HAP-1 (cell line): ENCODE results near the gene QKI.
"Not testable (repeated sequence)": the region's sequence is repeated elsewhere in the genome, so short reads cannot be mapped to it uniquely, and the experiment has no call there.

Experiments used
- DNase-seq, 2 experiments: peaks; one replicate each; pipeline ENCODE4 v3.0.0-alpha.2; 2016 to 2020; ENCODE audit warnings: low spot score in 2 of 2
- H3K27me3 ChIP-seq: fragments of 250-450 bp; sonication (Bioruptor Pico); 2 replicates; pipeline ENCODE4 v1.5.1; 2020; ENCODE audit warnings: low read depth, mild to moderate bottlenecking, moderate library complexity
- H3K36me3 ChIP-seq: fragments of 250-450 bp; sonication (Bioruptor Pico); replicated peaks from 2 replicates; pipeline ENCODE4 v1.5.1; 2020; ENCODE audit warnings: mild to moderate bottlenecking
- H3K4me1 ChIP-seq: fragments of 250-450 bp; sonication (Bioruptor Pico); 2 replicates; pipeline ENCODE4 v1.5.1; 2020; ENCODE audit warnings: mild to moderate bottlenecking
- H3K4me3 ChIP-seq: fragments of 250-450 bp; sonication (Bioruptor Pico); 2 replicates; pipeline ENCODE4 v1.5.1; 2020; ENCODE audit warnings: mild to moderate bottlenecking, moderate library complexity
- H3K9me3 ChIP-seq: fragments of 250-450 bp; sonication (Bioruptor Pico); 2 replicates; pipeline ENCODE4 v1.5.1; 2020; ENCODE audit warnings: mild to moderate bottlenecking, moderate library complexity
- in situ Hi-C: fragments of 300-500 bp; cut with MboI; formaldehyde crosslinking; loops from 3 replicates; pipeline ENCODE4 v1.14.3; 2020; ENCODE audit warnings: low sequenced_read_pairs, inconsistent platforms, mixed read lengths

QKI gene

DNA sequence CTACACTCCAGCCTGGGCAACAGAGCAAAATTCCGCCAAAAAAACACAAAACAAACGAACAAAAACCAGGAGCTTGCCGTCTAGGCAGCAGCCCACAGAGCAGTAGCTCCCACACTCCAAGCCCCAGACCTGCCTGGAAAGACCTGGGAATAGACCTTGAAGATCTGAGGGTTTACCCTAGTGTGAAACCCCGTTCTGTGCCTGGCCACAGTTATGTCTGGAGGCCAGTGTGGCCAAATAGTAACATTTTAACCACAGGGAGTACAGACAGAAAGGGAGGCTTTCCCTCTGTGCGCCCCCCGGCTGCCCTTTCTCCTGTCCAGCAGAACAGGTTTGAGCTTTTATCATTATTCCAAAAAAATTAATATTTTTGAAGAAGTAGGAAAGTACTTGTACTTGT lies 172.4 kb downstream of the QKI start:
- in situ Hi-C loops, result no loop called here
- Histone ChIP-seq H3K36me3 (no peaks in the 10 kb centered on the region), H3K4me1 (no peaks in the 10 kb centered on the region), H3K27me3 (no peaks in the 10 kb centered on the region), H3K9me3 (no peaks in the 10 kb centered on the region), H3K4me3 (no peak overlapping the region)
- no peak for DNase-seq

DNA sequence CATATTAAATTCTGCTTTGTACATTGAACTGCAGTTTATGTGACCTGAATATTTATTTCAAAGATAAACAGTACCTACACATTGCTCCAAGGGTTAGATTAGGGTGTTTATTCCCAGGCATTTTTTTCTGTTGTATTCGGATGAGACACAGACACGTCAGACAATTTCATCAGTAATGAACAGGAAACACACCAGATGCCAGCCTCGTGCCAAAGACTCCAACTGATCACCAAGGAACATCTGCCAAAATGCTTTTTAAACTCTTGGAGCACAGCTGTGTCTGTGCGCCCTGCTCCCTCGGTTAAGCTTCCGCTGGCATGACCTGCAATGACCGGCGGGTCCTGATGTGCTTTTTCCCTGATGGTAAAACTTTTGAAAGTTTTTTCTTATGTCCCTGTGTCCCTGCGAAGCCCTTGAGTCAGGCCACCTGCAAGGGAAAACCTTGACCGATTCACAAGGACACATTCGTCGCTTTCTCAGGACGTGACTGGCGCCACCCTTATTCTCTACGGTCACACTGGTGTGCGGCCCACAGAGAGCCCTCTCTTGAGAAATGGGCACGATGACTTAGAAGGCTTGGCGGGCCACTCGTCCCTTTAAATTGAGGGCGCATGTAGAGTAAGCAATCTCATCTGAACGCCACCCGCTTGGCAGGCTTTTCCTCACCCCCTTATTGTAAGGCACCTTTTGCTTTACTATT lies 173.9 kb downstream of the QKI start:
- Histone ChIP-seq H3K36me3 (no peaks in the 10 kb centered on the region), H3K4me1 (no peaks in the 10 kb centered on the region), H3K4me3 (no peak overlapping the region), H3K9me3 (peaks cover 3% of the 10 kb centered on the region; the same call in 1 of the 2 replicates), H3K27me3 (no peaks in the 10 kb centered on the region)
- in situ Hi-C loops, result no loop called here
- no peak for DNase-seq

DNA sequence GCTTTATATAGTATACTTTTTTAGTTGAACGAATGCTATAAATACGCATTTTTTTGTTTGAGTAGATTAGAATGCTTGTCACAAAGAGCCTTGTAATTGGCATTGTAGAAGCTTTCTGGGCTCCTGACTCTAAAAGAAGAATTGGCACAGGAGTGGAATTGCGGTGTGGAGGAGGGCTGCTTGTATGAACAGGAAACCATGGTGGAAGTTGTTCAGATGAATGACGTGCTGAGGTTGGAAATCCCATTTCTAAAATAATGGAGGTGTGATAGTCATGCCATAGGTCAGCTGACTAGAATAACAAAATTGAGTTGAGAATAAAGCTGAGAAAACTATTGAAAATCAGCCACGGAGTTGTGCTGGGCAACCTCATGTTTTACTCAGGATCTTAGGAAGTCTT lies 174.9 kb downstream of the QKI start:
- H3K4me3 ChIP-seq, result no peak overlapping the region
- DNase-seq, result no peak
- no peaks in the 10 kb centered on the region for H3K4me1 ChIP-seq
- H3K27me3 ChIP-seq, result no peaks in the 10 kb centered on the region
- H3K36me3 ChIP-seq, result no peaks in the 10 kb centered on the region
- in situ Hi-C loops, result no loop called here
- H3K9me3 ChIP-seq, result peaks cover 3% of the 10 kb centered on the region; the same call in 1 of the 2 replicates

DNA sequence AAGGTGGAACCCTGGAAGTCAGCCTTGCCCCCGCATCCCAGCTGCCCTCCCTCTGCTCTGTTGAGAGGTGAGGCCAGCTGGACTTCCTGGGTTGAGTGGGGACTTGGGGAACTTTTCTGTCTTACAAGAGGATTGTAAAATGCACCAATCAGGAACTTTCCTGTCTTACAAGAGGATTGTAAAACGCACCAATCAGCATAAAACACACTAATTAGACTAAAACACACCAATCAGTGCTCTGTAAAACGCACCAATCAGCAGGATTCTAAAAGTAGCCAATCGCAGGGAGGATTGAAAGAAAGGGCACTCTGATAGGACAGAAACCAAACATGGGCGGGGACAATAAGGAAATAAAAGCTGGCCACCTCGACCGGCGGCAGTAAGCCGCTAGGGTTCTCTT lies 175.6 kb downstream of the QKI start:
- H3K4me3 ChIP-seq, in situ Hi-C loops, H3K36me3 ChIP-seq, H3K4me1 ChIP-seq, DNase-seq, H3K27me3 ChIP-seq, H3K9me3 ChIP-seq: not testable (repeated sequence)

DNA sequence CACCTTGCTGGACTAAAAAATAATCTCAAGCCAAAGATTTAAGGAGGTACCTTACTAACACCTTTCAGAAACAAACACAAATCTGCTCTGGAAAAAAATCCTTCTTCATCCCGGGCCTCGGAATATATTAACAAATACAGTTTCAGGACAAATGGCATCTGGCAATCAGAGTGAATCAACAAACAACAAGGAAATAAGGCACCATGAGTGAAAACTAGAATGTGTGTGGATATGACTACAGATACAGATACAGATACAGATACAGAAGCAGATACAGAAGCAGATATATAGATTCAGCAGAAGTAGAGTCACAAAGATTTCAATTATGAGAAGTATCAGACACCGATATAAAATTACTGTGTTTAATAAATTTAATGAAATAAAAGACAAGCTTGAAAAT lies 178.4 kb downstream of the QKI start:
- Histone ChIP-seq H3K27me3 (no peaks in the 10 kb centered on the region), H3K36me3 (no peaks in the 10 kb centered on the region), H3K4me1 (no peaks in the 10 kb centered on the region), H3K9me3 (peaks cover 3% of the 10 kb centered on the region; the same call in 1 of the 2 replicates), H3K4me3 (no peak overlapping the region)
- no peak for DNase-seq
- in situ Hi-C loops, result no loop called here

DNA sequence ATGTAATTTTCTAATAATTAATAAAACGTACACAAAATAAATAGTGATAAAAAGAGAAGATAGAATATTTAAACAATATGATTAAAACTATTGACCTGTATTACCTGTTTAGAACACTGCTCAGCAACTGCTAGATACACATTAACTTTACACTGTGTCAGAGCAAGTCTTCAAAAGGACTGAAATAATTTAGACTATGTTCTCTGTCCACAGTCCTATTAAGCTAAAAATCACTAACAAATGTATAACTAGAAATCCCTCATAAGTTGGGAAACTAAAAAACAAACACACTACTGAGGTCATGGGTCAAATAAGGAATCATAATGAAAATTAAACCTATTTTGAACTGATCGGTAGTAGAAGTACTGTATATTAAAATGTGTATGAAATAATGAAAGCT lies 181.7 kb downstream of the QKI start:
- no peak for DNase-seq
- H3K27me3 ChIP-seq, result no peaks in the 10 kb centered on the region
- H3K36me3 ChIP-seq, result no peaks in the 10 kb centered on the region
- no peaks in the 10 kb centered on the region for H3K4me1 ChIP-seq
- H3K9me3 ChIP-seq, result peaks cover 3% of the 10 kb centered on the region; the same call in 1 of the 2 replicates
- in situ Hi-C loops, result no loop called here
- no peak overlapping the region for H3K4me3 ChIP-seq

DNA sequence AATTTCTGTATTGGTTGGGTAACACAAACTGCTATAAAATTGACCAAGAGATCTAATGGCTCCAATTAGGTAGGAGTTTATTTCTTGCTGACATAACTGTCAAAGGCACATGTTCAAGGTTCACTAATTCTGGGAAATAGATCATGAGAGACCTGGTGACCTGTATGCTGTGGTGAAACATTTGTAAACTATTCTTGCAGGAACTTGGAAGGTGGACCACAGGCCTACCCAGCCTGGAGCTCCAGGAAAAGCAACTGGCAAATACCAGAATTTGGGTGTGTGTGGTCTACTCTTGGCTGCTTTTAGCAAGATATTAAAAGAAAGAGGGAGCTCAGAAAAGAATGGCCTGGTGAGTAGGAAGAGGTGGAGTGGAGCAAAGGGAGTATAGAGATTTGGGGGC lies 184.6 kb downstream of the QKI start:
- in situ Hi-C loops, result no loop called here
- Histone ChIP-seq H3K27me3 (no peaks in the 10 kb centered on the region), H3K36me3 (no peaks in the 10 kb centered on the region), H3K4me1 (no peaks in the 10 kb centered on the region), H3K9me3 (no peaks in the 10 kb centered on the region), H3K4me3 (no peak overlapping the region)
- no peak for DNase-seq

- DNase-seq, result no peak
- H3K4me3 ChIP-seq, result no peak overlapping the region
- in situ Hi-C loops, result no loop called here
- no peaks in the 10 kb centered on the region for H3K9me3 ChIP-seq
- no peaks in the 10 kb centered on the region for H3K36me3 ChIP-seq
- no peaks in the 10 kb centered on the region for H3K4me1 ChIP-seq
- no peaks in the 10 kb centered on the region for H3K27me3 ChIP-seq
Observed at GRCh38 chr6:163599684-163600083, 185.2 kb downstream of the QKI start.

GRCh38 chr6:163600331-163600730 lies 185.8 kb downstream of the QKI start:
- no peaks in the 10 kb centered on the region for H3K36me3 ChIP-seq
- in situ Hi-C loops, result no loop called here
- H3K9me3 ChIP-seq, result no peaks in the 10 kb centered on the region
- H3K27me3 ChIP-seq, result no peaks in the 10 kb centered on the region
- H3K4me3 ChIP-seq, result no peak overlapping the region
- no peaks in the 10 kb centered on the region for H3K4me1 ChIP-seq
- no peak for DNase-seq

DNA sequence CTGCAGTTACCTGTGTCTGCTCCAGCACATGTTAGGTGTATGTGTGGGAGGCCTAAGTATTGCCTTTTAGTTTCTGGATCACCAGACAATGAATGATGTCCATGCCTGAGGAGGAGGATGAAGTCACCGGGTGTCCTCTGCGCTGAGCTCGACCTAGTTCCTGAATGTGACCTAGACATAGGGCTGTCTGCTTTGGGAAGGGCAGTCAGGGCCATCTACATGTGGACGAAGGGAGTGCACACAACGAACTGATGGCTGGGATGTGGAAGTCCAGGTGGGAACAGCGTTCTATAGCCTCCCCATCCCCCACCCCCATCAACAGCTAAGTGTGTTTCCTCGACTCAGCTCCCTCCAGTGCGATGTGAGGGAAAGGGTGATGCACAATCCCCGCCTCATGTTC lies 186.3 kb downstream of the QKI start:
- in situ Hi-C loops, result no loop called here
- Histone ChIP-seq H3K27me3 (no peaks in the 10 kb centered on the region), H3K9me3 (no peaks in the 10 kb centered on the region), H3K4me3 (no peak overlapping the region), H3K4me1 (no peaks in the 10 kb centered on the region), H3K36me3 (no peaks in the 10 kb centered on the region)
- DNase-seq, result no peak

DNA sequence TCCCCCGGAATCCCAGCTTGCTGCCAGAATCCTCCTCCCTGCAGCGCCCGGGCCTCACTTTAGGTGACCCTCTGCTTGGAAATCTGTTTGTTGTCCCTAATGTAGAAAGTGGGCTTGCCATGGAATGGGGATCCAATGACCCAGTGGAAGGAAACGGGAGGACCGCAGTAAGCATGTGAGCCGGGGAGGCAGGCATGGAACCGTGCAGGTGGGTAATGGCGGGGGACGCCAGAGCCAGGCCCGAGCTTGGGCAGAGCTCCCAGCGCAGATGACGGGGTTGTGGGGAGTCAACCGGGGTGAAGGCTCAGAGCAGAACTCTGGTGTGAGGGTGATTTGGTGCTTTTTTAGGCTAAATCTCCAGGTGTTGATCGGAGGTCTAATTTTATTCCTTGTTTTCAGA lies 188.3 kb downstream of the QKI start:
- Histone ChIP-seq H3K27me3 (no peaks in the 10 kb centered on the region), H3K36me3 (no peaks in the 10 kb centered on the region), H3K4me1 (no peaks in the 10 kb centered on the region), H3K4me3 (no peak overlapping the region), H3K9me3 (no peaks in the 10 kb centered on the region)
- DNase-seq, result no peak
- in situ Hi-C loops, result no loop called here

- in situ Hi-C loops, result no loop called here
- no peaks in the 10 kb centered on the region for H3K4me1 ChIP-seq
- H3K36me3 ChIP-seq, result no peaks in the 10 kb centered on the region
- DNase-seq, result no peak
- no peak overlapping the region for H3K4me3 ChIP-seq
- no peaks in the 10 kb centered on the region for H3K27me3 ChIP-seq
- no peaks in the 10 kb centered on the region for H3K9me3 ChIP-seq
Observed at GRCh38 chr6:163603395-163603794, 188.9 kb downstream of the QKI start.

DNA sequence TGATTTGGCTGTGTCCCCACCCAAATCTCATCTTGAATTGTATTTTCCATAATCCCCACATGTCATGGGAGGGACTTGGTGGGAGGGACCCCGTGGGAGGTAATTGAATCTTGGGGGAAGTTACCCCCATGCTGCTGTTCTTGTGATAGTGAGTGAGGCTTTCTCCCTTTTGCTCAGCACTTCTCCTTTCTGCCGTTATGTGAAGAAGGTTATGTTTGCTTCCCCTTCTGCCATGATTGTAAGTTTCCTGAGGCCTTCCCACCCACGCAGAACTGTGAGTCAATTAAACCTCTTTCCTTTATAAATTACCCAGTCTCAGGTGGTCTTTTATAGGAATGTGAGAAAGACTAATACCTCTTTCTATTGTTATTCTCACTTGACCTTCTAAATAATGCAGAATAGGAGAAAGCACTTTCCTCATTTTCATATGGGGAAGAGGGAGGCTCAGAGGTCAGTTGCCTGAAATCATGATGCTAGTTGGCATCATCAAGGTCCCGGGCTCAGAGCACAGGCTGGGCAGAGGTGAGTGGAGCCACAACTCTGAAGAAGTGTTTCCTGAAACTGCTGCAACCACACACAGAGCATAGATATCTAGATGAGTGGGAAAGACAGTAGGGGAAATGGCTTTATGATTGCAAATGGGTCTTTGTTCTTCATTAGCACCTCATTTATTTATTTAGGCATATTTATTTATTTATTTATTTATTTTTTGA lies 191.0 kb downstream of the QKI start:
- DNase-seq, result no peak
- H3K9me3 ChIP-seq, result no peaks in the 10 kb centered on the region
- H3K4me3 ChIP-seq, result no peak overlapping the region
- H3K27me3 ChIP-seq, result no peaks in the 10 kb centered on the region
- in situ Hi-C loops, result no loop called here
- no peaks in the 10 kb centered on the region for H3K36me3 ChIP-seq
- H3K4me1 ChIP-seq, result no peaks in the 10 kb centered on the region

GRCh38 chr6:163607792-163608191 lies 193.3 kb downstream of the QKI start:
- Histone ChIP-seq H3K36me3 (no peaks in the 10 kb centered on the region), H3K27me3 (no peaks in the 10 kb centered on the region), H3K4me3 (no peak overlapping the region), H3K4me1 (no peaks in the 10 kb centered on the region), H3K9me3 (no peaks in the 10 kb centered on the region)
- in situ Hi-C loops, result no loop called here
- DNase-seq, result no peak
